GM21619 (cell line): ENCODE measurements around the gene ADD1.

Experiments used
- ATAC-seq: cut with Tn5 transposase; IDR thresholded peaks from one replicate; pipeline ENCODE4 v1.9.1; 2021; ENCODE audit not compliant: unreplicated experiment

Gene ADD1

DNA sequence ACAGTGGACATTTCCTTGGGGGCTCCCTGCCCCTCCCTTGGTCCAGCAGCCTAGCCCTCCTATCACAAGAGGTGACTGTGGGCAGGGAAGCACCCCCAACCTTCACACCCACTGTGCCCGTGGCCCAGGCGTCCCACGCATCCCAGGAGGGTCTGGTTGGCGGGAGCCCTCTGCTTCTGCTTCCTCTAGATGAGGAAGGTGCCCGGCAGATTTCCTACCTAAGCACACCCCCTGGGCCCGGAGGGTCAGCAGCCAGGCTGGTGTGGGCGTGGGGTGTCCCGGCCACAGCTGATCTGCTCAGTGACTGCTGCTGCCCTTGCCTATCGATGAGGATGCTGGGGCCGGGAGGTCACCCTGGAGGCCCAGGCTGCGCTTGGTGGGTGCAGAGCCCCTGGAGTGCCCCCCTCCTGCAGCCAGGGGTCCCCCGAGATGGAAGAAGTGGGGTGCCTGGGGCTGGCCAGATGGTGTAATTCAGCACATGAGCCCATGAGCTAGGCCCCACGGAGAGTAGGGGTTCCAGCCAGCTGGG lies 38.6 kb upstream of the ADD1 start:
- ATAC-seq = no peak

DNA sequence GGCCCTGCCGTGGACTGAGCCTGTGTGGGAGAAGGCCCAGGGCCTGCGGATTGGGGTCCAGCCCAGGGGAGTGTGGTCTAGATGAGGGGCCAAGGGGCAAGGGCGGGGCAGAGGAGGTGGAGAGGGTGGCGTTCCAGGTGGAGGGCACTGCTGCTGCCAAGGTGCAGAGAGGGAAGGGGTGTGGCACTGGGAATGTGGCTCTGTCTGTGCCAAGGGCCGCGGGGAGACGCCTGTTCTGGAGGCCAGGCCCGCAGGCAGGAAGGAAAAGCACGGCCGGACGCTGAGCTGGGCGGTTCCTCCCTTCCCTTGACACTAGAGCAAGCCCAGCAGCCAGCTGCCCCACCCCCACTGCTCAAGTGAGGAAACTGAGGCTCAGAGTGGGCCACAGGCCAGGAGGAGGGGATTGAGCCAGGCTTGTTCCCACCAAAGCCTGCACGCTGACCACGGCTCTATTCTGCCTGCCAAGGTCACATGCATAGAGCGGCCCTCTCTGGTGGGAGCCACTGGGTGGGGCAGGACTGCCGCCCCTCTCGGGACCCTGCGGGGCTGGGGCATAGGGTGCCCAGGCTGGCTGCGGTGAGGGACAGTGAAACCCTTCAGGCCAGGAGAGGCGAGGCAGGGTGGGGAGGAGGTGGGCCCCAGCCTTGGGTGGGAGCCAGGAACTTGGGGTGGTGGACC lies 37.8 kb upstream of the ADD1 start:
- no peak for ATAC-seq

DNA sequence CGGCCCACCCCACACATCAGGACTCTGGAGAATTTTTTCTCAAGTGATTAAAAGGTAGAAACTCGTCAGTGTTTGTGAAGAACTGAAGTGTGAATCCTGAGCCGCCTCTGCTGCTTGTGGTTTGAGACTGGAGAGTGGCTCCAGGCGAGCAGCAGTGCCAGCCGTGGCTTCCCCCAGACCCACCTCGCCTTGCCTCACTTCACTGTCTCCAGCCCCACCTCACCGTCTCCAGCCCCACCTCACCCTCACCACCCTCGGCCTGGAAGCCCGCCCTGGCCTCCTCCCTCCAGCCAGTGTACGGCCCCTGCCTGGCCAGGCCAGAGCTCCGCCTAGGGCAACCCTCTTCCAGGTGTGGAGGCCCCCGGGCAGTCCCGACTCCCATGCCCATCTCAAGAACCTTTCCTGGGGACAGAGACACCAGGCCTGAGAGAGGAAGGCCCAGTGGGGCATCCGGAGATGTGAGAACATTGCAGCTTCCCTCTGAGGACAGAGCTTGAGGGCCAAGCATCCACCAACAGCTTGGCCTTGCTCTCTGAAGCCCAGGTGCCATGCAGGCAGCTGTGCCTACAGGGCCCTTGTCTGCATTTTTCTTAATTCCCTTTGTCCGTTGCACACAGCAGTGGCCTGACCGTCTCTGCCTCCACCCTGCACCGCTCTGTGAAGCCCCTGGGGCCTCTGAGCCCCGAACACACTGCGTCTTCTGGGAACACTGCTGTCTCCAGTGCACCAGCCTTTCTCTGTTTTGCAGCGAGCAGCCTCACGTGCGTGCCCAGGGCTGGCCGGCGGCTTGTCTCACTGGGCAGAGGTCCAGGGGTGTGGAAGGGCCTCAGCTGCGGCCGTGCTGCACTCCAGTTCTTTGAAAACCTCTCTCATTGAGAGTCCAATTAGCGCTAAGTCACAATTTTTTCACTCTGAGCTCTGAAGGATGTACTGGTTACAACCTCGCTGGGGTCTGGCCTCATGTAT lies 37.0 kb upstream of the ADD1 start:
- no peak for ATAC-seq

- ATAC-seq = no peak
Observed at GRCh38 chr4:2807571-2807970, 36.1 kb upstream of the ADD1 start.

DNA sequence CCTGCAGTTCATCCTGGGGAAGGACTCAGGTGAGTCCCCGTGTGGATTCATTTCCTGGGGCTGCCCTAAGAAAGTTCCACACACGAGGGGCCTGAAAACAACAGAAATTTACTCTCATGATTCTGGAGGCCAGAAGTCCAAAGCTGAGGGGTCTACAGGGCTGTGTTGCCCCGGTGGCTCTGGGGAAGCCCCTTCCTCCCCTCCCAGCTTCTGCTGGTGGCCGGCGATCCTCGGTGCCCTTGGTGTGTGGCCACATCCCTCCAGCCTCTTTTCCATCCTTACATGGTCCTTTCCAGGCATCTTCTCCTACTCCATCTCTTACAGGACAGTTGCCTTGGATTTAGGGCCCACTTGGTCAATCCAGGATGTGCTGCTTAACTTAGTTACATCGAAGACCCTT lies 35.6 kb upstream of the ADD1 start:
- ATAC-seq = no peak

DNA sequence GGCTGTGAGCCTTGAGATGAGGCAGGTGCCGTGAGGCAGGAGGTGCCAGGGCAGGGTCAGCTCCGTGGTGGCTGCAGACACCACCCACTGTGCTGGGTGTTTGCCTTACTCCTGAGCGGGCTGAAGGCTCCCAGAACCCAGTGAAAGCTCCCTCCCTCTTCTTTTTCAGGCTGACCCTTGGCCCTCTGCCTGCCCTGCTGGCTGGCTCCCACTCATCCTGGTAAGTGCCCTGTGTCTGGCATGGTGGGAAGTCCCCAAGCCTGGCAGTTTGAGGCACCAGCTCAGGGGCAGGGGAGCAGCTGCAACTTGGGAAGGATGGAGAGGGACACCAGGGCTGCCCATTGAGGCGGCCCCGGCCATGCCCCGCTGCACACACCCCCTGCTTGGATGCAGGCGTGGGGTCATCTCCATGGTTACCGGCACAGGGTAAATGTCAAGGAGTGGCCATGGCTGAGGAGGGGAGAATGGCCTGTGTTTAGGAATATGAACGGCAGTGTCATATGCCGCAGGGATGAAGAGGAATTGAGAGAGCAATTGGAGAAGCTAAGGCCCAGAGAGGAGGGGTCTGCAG lies 33.9 kb upstream of the ADD1 start:
- no peak for ATAC-seq

GRCh38 chr4:2810388-2810787 lies 33.3 kb upstream of the ADD1 start:
- no peak for ATAC-seq

DNA sequence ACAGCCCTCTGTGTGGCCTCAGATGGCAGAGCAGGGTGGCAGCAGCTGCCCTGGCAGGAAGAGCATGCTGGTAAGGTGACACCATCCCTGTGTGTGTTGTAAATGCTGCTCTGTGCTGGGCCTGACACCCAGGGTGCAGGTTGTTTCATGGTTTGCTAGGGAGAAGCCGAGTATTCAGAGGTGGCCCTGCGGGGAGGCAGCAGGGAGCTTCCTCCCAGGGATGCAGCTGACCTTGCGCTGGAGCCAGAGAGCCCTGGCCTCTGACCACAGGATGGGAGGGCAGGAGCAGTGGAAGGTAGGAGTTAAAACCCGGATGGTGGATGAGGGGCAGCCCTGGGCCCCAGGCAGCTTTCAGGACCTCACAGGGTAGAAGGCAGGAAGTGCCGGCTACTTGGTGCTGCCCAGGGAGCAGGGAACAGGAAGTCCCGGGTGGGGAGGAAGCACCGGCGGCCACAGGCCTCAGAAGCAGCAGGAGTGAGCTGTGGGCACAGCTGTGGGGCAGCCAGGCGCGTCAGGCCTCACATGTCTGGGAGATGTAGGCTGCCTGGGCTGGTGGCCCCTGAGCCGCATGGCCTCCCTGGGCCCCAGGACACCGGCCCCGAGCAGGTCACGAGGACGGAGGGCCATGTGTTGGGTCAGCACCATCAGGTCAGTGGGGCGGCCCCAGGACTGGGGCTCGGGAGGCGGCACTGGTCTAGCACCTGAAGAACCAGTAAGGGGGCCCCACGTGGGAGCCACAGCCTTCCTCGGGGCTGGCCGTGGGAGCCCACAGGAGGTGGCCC lies 31.6 kb upstream of the ADD1 start:
- peak; percentile 73 for ATAC-seq

DNA sequence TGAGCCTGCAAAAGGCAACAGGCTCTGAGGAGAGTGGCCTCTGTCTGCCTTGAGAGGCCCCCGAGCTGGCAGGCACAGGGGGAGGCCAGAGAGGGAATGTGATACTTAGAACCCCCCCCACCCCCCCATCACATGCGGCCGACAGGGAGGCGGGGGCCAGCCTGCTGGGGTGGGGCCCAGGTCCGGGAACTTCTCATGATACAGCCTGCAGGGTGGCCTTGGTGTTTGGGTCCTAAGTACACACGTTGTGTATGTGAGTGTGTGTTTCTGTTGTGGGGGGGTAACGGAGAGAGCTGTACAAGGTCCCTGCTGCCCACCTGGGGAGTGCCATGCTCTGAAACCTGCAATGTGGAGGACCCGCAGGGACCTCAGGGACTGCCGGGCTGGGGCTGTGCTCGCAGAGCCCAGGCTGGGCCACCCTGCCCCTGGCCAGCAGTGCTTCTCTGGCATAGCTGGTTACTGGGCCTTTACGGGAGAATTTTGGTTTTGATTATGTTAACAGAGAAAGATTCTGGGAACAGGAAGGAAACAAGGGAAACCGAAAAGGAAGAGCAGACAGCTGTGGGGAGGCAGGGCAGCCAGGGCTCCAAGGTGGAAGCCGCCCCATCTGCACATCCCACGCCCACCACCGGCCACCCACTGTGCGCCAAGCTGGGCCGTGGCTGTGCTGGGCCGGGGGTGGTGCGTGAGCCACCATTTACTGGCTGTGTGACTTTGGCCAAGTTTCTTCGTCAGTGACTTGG lies 30.9 kb upstream of the ADD1 start:
- ATAC-seq = no peak

DNA sequence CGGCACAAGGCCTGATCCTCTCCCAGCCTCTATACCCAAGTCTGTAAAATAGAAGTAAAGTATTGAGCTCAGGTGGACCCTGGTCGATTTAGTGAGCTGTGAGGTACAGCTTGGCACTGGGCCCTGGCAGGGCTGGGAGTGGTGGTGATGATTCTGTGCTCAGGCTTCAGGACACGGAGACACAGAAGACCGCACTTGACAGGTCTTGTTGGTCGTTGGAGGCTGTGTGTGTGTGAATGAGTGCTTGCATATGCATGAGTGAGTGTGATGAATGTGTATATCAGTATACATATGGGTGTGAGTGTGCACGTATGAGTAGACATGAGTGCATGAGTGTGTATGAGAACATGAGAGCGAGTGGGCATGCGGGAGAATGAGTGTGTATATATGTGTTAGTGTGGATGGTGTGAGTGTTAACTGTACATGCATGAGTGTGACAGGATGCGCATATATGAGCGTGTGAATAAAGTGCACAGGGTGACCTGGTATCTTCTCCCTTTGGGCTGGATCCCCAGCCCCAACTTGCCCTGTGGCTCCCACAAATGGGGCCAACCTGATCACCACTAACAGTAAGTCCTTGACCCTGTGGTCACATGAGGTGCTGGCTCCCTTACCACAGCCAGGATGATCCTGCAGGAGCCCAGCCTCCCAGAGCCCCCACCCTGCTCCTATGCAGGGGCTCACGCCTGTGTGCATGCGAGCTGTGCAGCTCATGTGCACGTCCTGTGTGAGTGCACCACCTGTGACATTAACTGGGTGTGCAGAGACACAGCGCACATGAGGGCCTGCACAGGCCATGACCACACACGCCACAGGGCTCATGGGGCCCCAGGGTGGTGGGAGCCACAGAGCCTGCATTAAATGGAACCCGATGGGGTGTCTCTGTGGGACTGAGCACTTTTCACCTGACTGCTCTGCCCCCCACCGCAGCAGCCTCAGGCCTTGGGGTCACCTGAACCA lies 29.9 kb upstream of the ADD1 start:
- ATAC-seq = no peak

DNA sequence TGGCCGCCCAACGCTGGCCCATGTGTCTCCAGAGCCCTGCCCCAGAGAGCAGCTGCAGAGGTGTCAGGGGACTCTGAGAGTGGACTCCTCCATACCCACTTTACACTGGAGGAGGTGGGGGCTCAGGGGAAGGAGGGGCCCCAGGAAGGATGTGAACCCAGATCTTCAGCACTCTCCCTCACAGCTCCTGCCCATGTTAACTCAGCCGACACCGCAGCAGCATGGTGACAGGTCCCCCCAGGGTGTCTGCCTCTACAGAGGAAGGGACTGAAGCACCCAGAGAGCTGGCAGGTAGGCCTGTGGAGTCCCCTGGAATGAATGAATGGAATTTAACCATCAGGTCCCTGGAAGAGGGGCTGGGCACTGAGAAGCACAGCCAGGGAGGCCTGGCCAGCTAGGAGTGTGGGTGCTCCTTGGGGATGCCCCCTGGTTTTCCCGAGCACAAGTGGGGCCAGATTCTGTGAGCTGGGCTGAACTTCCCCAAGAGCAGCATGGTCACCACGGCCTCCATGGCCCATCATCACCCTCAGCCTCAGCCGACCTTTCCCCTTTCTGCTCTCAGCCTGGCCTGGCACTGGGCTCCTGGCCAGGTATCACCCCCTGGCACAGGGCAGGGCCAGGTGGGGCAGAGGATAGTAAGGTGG lies 28.9 kb upstream of the ADD1 start:
- no peak for ATAC-seq

DNA sequence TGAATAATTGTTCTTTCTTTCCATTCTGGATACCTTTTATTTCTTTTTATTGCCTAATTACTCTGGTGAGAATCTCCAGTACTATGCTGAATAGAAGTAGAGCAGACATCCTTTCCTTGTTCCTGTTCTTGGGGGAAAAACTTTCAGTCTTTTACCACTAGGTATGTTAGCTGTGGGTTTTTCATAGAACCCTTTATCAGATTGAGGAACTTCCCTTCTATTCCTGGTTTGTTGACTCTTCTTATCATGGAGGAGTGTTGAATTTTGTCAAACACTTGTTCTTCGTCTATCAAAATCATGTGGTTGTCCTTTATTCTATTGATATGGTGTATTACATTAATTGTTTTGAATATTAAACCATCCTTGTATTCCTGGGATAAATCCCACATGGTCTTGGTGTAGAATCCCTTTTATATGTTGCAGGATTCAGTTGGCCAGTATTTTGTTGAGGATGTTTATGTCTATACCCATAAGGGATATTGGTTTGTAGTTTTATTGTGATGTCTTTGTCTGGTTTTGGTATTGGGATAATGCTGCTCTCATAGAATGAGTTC lies 27.2 kb upstream of the ADD1 start:
- ATAC-seq = no peak

GRCh38 chr4:2817137-2817536 lies 26.5 kb upstream of the ADD1 start:
- no peak for ATAC-seq

GRCh38 chr4:2817701-2818350 lies 25.8 kb upstream of the ADD1 start:
- ATAC-seq = no peak

DNA sequence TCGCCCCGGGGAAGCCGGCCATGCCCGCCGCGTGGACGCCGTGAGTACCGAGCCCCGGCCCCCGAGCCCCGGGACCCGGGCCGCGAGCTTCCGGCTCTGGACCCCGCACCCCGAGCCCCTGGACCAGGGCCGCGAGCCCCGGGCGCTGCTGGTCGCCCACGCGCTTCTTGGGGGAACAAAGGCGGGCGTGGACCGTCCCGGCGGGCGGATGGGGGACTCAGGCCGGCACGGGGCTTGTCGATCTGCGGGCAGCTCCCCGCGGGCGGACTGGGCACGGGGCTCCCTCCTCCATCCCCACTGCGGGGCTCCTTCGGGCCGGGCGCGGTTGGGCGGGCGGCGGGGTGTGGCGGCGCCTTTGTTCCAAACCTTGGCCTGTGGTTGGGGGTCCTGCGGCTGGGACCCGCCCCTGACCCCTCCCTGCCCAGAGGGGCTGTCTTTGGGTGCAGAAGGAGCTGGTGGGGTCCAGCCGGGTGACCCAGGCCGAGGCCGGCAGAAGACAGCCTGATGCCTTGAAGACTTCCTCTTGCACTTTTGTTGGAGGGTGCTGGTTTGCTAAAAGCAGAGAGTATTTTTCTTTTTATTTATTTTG lies 25.2 kb upstream of the ADD1 start:
- no peak for ATAC-seq

GRCh38 chr4:2819244-2820215 lies 24.1 kb upstream of the ADD1 start:
- ATAC-seq = no peak
